T-helper 17 cell (primary cell): ENCODE results near the gene PHGDH. TPM values are rescaled to one million over a fixed set of nuclear protein-coding genes. Genes with fewer than 3 reads are reported as not detected.

Source experiments
- ATAC-seq: fragments of 150-1000 bp; cut with Tn5 transposase; 2 replicates; pipeline ENCODE4 v1.10.0; 2021; ENCODE audit warnings: mild to moderate bottlenecking, moderate library complexity
- DNase-seq, 3 donors: peaks; one replicate each; pipeline versions ENCODE4 v3.0.0 to v3.0.0-alpha.2; 2020 to 2021
- H3K9me3 ChIP-seq: one replicate; pipeline ENCODE4 v1.7.0; 2013; ENCODE audit warnings: low read length, mild to moderate bottlenecking; ENCODE audit not compliant: control insufficient read depth, poor library complexity, severe bottlenecking
- H3K27ac Mint-ChIP-seq: one replicate; pipeline ENCODE4 v1.8.0; 2022; ENCODE audit warnings: mild to moderate bottlenecking, moderate library complexity, mixed read lengths
- H3K27me3 Mint-ChIP-seq: one replicate; pipeline ENCODE4 v1.8.0; 2022; ENCODE audit warnings: mixed read lengths
- H3K36me3 Mint-ChIP-seq: one replicate; pipeline ENCODE4 v1.8.0; 2022; ENCODE audit warnings: low read depth, mixed read lengths
- H3K4me1 Mint-ChIP-seq: one replicate; pipeline ENCODE4 v1.8.0; 2022; ENCODE audit warnings: mild to moderate bottlenecking, mixed read lengths
- H3K4me3 Mint-ChIP-seq: one replicate; pipeline ENCODE4 v1.8.0; 2022; ENCODE audit warnings: mild to moderate bottlenecking, moderate library complexity, mixed read lengths
- total RNA-seq, 4 donors: library from RNA in 2 of 4; stranded (reverse) in 2 of 4; gene quantifications; one replicate each; pipeline ENCODE4 v1.2.3 and lab custom pipeline; 2022 to 2026

The PHGDH gene
- 1 to 10 TPM; 1.2 to 2.5 TPM for total RNA-seq
- 0.23 to 2.5 reads per million in 2 donors for total RNA-seq (lab: John Stamatoyannopoulos, UW)

GRCh38 chr1:119711804-119712341 is at the start of gene PHGDH:
Gene PHGDH (plus strand): TSS chr1:119711934. CDS start chr1:119712023, 89 bp downstream.
- no peak for DNase-seq
- H3K36me3 Mint-ChIP-seq = no peaks in the 10 kb centered on the region
- H3K4me3 Mint-ChIP-seq = peak within 1 kb of the TSS; percentile 87
- peak; percentile 63 for ATAC-seq
- peaks cover 10% of the 10 kb centered on the region for H3K4me1 Mint-ChIP-seq
- H3K9me3 ChIP-seq = no peaks in the 10 kb centered on the region
- H3K27ac Mint-ChIP-seq = peak within 1 kb of the TSS; percentile 3
- H3K27me3 Mint-ChIP-seq = peaks cover 62% of the 10 kb centered on the region

- H3K27me3 Mint-ChIP-seq = peaks cover 53% of the 10 kb centered on the region
- no peaks in the 10 kb centered on the region for H3K4me1 Mint-ChIP-seq
- H3K27ac Mint-ChIP-seq = no peak overlapping the region
- no peaks in the 10 kb centered on the region for H3K9me3 ChIP-seq
- DNase-seq (no peak), ATAC-seq (no peak)
- H3K36me3 Mint-ChIP-seq = no peaks in the 10 kb centered on the region
- no peak overlapping the region for H3K4me3 Mint-ChIP-seq
Observed at GRCh38 chr1:119662034-119662437, 49.7 kb upstream of the PHGDH start.

GRCh38 chr1:119664067-119664466 is 47.7 kb upstream of the PHGDH start:
- no peaks in the 10 kb centered on the region for H3K9me3 ChIP-seq
- no peaks in the 10 kb centered on the region for H3K4me1 Mint-ChIP-seq
- no peak for DNase-seq
- ATAC-seq = no peak
- H3K36me3 Mint-ChIP-seq = no peaks in the 10 kb centered on the region
- H3K27me3 Mint-ChIP-seq = peaks cover 50% of the 10 kb centered on the region
- H3K4me3 Mint-ChIP-seq = no peak overlapping the region
- no peak overlapping the region for H3K27ac Mint-ChIP-seq

GRCh38 chr1:119667173-119667572 is 44.6 kb upstream of the PHGDH start:
- Mint-ChIP-seq H3K27ac (no peak overlapping the region), H3K4me1 (no peaks in the 10 kb centered on the region), H3K36me3 (peaks cover 3% of the 10 kb centered on the region), H3K4me3 (no peak overlapping the region), H3K27me3 (peaks cover 29% of the 10 kb centered on the region)
- DNase-seq = no peak
- no peak for ATAC-seq
- no peaks in the 10 kb centered on the region for H3K9me3 ChIP-seq

- H3K4me1 Mint-ChIP-seq = peaks cover 4% of the 10 kb centered on the region
- no peak overlapping the region for H3K27ac Mint-ChIP-seq
- ATAC-seq (no peak), DNase-seq (no peak)
- no peaks in the 10 kb centered on the region for H3K9me3 ChIP-seq
- peaks cover 3% of the 10 kb centered on the region for H3K36me3 Mint-ChIP-seq
- H3K4me3 Mint-ChIP-seq = no peak overlapping the region
- peaks cover 38% of the 10 kb centered on the region for H3K27me3 Mint-ChIP-seq
Observed at GRCh38 chr1:119670898-119671297, 40.8 kb upstream of the PHGDH start.

GRCh38 chr1:119673171-119673940 is 38.4 kb upstream of the PHGDH start:
- peaks cover 47% of the 10 kb centered on the region for H3K27me3 Mint-ChIP-seq

GRCh38 chr1:119674111-119674526 is 37.6 kb upstream of the PHGDH start:
- H3K4me3 Mint-ChIP-seq = no peak overlapping the region
- peaks cover 3% of the 10 kb centered on the region for H3K36me3 Mint-ChIP-seq
- H3K27ac Mint-ChIP-seq = no peak overlapping the region
- no peak for DNase-seq
- ATAC-seq = no peak
- peaks cover 54% of the 10 kb centered on the region for H3K27me3 Mint-ChIP-seq
- no peaks in the 10 kb centered on the region for H3K9me3 ChIP-seq
- peaks cover 4% of the 10 kb centered on the region for H3K4me1 Mint-ChIP-seq

More at GRCh38 chr1:119673171-119673940, 38.4 kb upstream of the PHGDH start:
- H3K9me3 ChIP-seq = no peaks in the 10 kb centered on the region
- Mint-ChIP-seq H3K27ac (no peak overlapping the region), H3K4me1 (peaks cover 4% of the 10 kb centered on the region), H3K4me3 (no peak overlapping the region), H3K36me3 (peaks cover 3% of the 10 kb centered on the region)
- ATAC-seq = no peak
- no peak for DNase-seq

GRCh38 chr1:119674835-119675289 is 36.9 kb upstream of the PHGDH start:
- H3K36me3 Mint-ChIP-seq = peaks cover 2% of the 10 kb centered on the region
- no peak overlapping the region for H3K4me3 Mint-ChIP-seq
- H3K27ac Mint-ChIP-seq = no peak overlapping the region
- no peaks in the 10 kb centered on the region for H3K9me3 ChIP-seq
- H3K27me3 Mint-ChIP-seq = peaks cover 58% of the 10 kb centered on the region
- DNase-seq = no peak
- H3K4me1 Mint-ChIP-seq = peaks cover 4% of the 10 kb centered on the region
- ATAC-seq = no peak

GRCh38 chr1:119675349-119676345 is 36.1 kb upstream of the PHGDH start:
- peaks cover 2% of the 10 kb centered on the region for H3K36me3 Mint-ChIP-seq
- DNase-seq (peak in 2 of 3 donors; percentile 14 to 38), ATAC-seq (no peak)
- H3K27me3 Mint-ChIP-seq = peaks cover 58% of the 10 kb centered on the region
- H3K9me3 ChIP-seq = no peaks in the 10 kb centered on the region
- H3K4me3 Mint-ChIP-seq = peak overlapping the region; percentile 55
- peaks cover 4% of the 10 kb centered on the region for H3K4me1 Mint-ChIP-seq
- H3K27ac Mint-ChIP-seq = no peak overlapping the region

GRCh38 chr1:119676571-119677206 is 35.0 kb upstream of the PHGDH start:
- Mint-ChIP-seq H3K4me3 (no peak overlapping the region), H3K27ac (no peak overlapping the region), H3K4me1 (peaks cover 4% of the 10 kb centered on the region), H3K36me3 (peaks cover 2% of the 10 kb centered on the region), H3K27me3 (peaks cover 64% of the 10 kb centered on the region)
- DNase-seq = no peak
- no peaks in the 10 kb centered on the region for H3K9me3 ChIP-seq
- ATAC-seq = no peak

GRCh38 chr1:119679223-119679622 is 32.5 kb upstream of the PHGDH start:
- DNase-seq = no peak
- H3K27ac Mint-ChIP-seq = no peak overlapping the region
- no peaks in the 10 kb centered on the region for H3K9me3 ChIP-seq
- H3K36me3 Mint-ChIP-seq = peaks cover 2% of the 10 kb centered on the region
- H3K4me1 Mint-ChIP-seq = peaks cover 4% of the 10 kb centered on the region
- ATAC-seq = no peak
- no peak overlapping the region for H3K4me3 Mint-ChIP-seq
- H3K27me3 Mint-ChIP-seq = peaks cover 49% of the 10 kb centered on the region

- H3K27ac Mint-ChIP-seq = no peak overlapping the region
- H3K4me1 Mint-ChIP-seq = peaks cover 4% of the 10 kb centered on the region
- DNase-seq = no peak
- H3K27me3 Mint-ChIP-seq = peaks cover 49% of the 10 kb centered on the region
- no peak for ATAC-seq
- no peak overlapping the region for H3K4me3 Mint-ChIP-seq
- no peaks in the 10 kb centered on the region for H3K9me3 ChIP-seq
- H3K36me3 Mint-ChIP-seq = peaks cover 2% of the 10 kb centered on the region
Observed at GRCh38 chr1:119680193-119680592, 31.5 kb upstream of the PHGDH start.
